Measurements from ENCODE around the gene STOML2.
A peak's percentile ranks its signal among the peaks of the same experiment; 100 is the strongest.

Gene STOML2

DNA sequence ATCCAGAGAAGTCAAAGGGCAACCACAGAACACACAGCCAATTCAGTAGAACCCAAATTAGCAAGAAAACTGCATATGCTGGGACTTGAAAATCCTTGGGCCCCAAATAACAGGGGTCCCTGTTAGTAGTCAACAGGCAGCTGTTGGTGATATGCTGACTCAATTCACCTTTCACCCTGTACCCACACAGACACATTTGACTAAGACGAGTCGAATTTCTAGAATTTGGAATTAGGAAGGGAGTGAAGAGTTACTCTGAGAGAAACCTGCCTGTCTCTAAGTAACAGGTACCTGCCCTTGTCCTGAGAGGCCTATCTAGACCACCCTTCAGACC is 29.7 kb downstream of the STOML2 start:
- peak overlapping the region; percentile 94 for H4K8ac ChIP-seq (ENCODE audit: low read depth, low read length)
- H2BK5ac ChIP-seq (ENCODE audit: low read depth, low read length, poor library complexity) = no peak overlapping the region
- H3K79me2 ChIP-seq (ENCODE audit: control insufficient read depth, insufficient read depth, low read length, poor library complexity) = peaks cover 31% of the 10 kb centered on the region
- peak overlapping the region; percentile 84 for H2BK120ac ChIP-seq (ENCODE audit: insufficient read depth, low read length, poor library complexity)
- H3K14ac ChIP-seq (ENCODE audit: low read length) = peak overlapping the region; percentile 68
- H4K12ac ChIP-seq (ENCODE audit: low read depth, low read length) = peak overlapping the region; percentile 79
- H3K4ac ChIP-seq (ENCODE audit: low read depth, low read length) = peak overlapping the region; percentile 42
- H3K9ac ChIP-seq (ENCODE audit: low read length) = no peak overlapping the region
- peaks cover 30 to 46% of the 10 kb centered on the region in 2 experiments for H3K36me3 ChIP-seq (ENCODE audit: control insufficient read depth in 1 of 2, insufficient read depth in 2 of 2, low read length in 2 of 2)
- no peaks in the 10 kb centered on the region for H3K9me3 ChIP-seq (ENCODE audit: insufficient read depth, low read depth, low read length)
- H3K4me2 ChIP-seq (ENCODE audit: low read length) = peak overlapping the region; percentile 53
- no peak overlapping the region for H2AFZ ChIP-seq (ENCODE audit: insufficient read depth, low read length, poor library complexity)
- no peak overlapping the region for H3K4me3 ChIP-seq (ENCODE audit: low read depth, low read length)
- peak overlapping the region; percentile 89 for H2BK12ac ChIP-seq (ENCODE audit: low read length)
- no peak overlapping the region for H3K23ac ChIP-seq (ENCODE audit: low read length)
- peaks cover 15 to 17% of the 10 kb centered on the region in 2 experiments for H3K4me1 ChIP-seq (ENCODE audit: control insufficient read depth in 1 of 2, insufficient read depth in 2 of 2, low read length in 2 of 2)
- H3K18ac ChIP-seq (ENCODE audit: low read length) = peak overlapping the region; percentile 60
- peak overlapping the region; percentile 89 for H4K91ac ChIP-seq (ENCODE audit: low read depth, low read length)
- H3K27ac ChIP-seq (ENCODE audit: low read depth, low read length) = peak overlapping the region; percentile 35
- peak overlapping the region; percentile 71 for H2AK5ac ChIP-seq (ENCODE audit: low read length)
- no CpG with 5 or more reads among the region's 2 CpGs for WGBS (ENCODE audit: extremely low coverage, insufficient coverage, insufficient read length)
- no peaks in the 10 kb centered on the region for H3K27me3 ChIP-seq (ENCODE audit: insufficient read depth, low read length)
- H3K79me1 ChIP-seq (ENCODE audit: low read length) = peaks cover 12% of the 10 kb centered on the region
- DNase-seq = no peak

DNA sequence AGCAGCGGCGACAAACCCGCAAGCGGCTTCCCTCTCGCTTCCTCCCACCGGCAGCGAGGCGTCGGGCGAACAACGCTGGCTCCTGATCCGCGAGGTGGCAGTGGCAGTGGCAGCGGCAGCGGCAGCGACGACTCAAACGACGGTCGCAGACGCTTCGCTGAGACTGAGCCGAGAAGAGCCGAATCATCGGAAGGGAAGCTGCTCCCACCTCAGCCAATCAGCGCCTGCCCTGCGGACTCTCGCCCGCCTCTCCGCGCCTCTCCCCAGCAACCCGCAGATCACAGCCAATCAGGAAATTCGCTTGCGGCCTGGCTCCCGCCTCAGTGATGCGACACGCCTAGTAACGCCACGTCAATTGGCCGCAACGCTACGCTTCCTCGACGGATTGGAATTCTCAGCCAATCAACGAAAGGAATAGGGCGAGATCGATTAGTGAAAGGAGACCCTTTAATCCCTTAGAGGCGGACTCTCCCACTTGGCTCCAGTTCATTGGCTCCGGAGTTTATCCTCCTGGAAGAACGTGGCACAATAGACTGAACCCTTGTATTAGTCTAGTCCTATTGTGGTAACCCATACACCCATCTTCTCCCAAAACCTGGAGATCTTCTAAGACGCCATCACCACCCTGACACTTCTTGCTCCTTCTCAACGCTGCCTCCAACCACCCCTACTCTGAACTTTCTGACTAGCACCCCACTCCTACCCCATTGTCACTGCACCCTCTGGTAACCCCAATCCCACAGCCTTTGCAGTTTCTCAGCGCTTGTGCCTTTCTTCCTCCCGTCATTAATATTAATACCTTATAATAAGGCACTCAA is 30.3 kb downstream of the STOML2 start, which contains the start of gene VCP:
VCP (minus strand) TSS at position 165 of the 818 bp plus-strand sequence. CDS start 272 bp downstream, outside the sequence.
- Histone ChIP-seq H2BK12ac (ENCODE audit: low read length) (peak within 1 kb of the TSS; percentile 89), H3K79me2 (ENCODE audit: control insufficient read depth, insufficient read depth, low read length, poor library complexity) (peaks cover 32% of the 10 kb centered on the region), H3K4me1 (ENCODE audit: control insufficient read depth in 1 of 2, insufficient read depth in 2 of 2, low read length in 2 of 2) (peaks cover 11 to 14% of the 10 kb centered on the region in 2 experiments), H2BK120ac (ENCODE audit: insufficient read depth, low read length, poor library complexity) (peak within 1 kb of the TSS; percentile 96), H2AK5ac (ENCODE audit: low read length) (peak within 1 kb of the TSS; percentile 92), H3K36me3 (ENCODE audit: control insufficient read depth in 1 of 2, insufficient read depth in 2 of 2, low read length in 2 of 2) (peaks cover 31 to 50% of the 10 kb centered on the region in 2 experiments), H3K9ac (ENCODE audit: low read length) (peak within 1 kb of the TSS; percentile 98), H3K14ac (ENCODE audit: low read length) (peak within 1 kb of the TSS; percentile 98), H3K4me3 (ENCODE audit: low read depth, low read length) (peak within 1 kb of the TSS; percentile 99), H4K91ac (ENCODE audit: low read depth, low read length) (peak within 1 kb of the TSS; percentile 92), H2AFZ (ENCODE audit: insufficient read depth, low read length, poor library complexity) (peak within 1 kb of the TSS; percentile 66), H3K4ac (ENCODE audit: low read depth, low read length) (peak within 1 kb of the TSS; percentile 71), H3K18ac (ENCODE audit: low read length) (peak within 1 kb of the TSS; percentile 93), H3K9me3 (ENCODE audit: insufficient read depth, low read depth, low read length) (no peaks in the 10 kb centered on the region), H3K79me1 (ENCODE audit: low read length) (peaks cover 12% of the 10 kb centered on the region), H3K23ac (ENCODE audit: low read length) (no peak within 1 kb of the TSS), H4K8ac (ENCODE audit: low read depth, low read length) (peak within 1 kb of the TSS; percentile 94), H2BK5ac (ENCODE audit: low read depth, low read length, poor library complexity) (peak within 1 kb of the TSS; percentile 96), H3K4me2 (ENCODE audit: low read length) (peak within 1 kb of the TSS; percentile 88), H3K27ac (ENCODE audit: low read depth, low read length) (peak within 1 kb of the TSS; percentile 100), H4K12ac (ENCODE audit: low read depth, low read length) (peak within 1 kb of the TSS; percentile 93), H3K27me3 (ENCODE audit: insufficient read depth, low read length) (no peaks in the 10 kb centered on the region)
- no CpG with 5 or more reads among the region's 54 CpGs for WGBS (ENCODE audit: extremely low coverage, insufficient coverage, insufficient read length)
- peak; percentile 98 to 99 for DNase-seq

DNA sequence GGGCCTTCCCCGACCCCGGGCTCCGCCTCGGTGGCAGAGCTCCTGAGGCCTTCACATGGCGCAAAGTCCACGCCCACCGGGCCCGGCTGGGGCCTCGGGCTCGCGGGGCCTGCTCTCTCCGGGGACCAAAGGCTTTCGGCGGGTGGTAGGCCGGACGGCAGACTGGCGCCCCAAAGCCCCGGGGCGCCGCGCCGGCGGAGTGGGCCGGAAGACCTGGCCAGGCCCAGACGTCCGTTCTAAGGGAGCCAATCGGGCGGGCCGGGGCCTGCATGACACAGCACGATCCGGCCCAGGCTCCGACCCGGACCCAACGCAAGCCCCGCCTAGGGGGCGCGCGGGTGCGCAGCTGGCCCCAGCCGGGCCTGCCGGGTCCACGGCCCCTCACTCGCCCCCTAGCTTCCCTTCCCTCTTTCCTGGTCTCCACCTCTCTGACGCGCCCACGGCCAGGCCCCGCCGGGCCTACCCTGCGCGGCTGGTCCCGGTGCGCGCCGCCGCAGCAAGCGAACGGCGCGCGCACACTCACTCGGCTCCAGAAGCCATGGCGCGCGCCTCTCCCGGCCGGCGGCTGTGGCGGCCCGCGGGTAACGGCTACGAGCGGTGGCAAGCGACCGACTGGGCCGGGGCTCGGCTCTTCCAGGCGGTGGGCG is 31.0 kb downstream of the STOML2 start:
- Histone ChIP-seq H3K4me3 (ENCODE audit: low read depth, low read length) (peak overlapping the region; percentile 99), H3K18ac (ENCODE audit: low read length) (peak overlapping the region; percentile 93), H3K4me1 (ENCODE audit: control insufficient read depth in 1 of 2, insufficient read depth in 2 of 2, low read length in 2 of 2) (peaks cover 11 to 14% of the 10 kb centered on the region in 2 experiments), H2BK120ac (ENCODE audit: insufficient read depth, low read length, poor library complexity) (peak overlapping the region; percentile 96), H3K14ac (ENCODE audit: low read length) (peak overlapping the region; percentile 98), H2AK5ac (ENCODE audit: low read length) (peak overlapping the region; percentile 92), H3K23ac (ENCODE audit: low read length) (no peak overlapping the region), H3K36me3 (ENCODE audit: control insufficient read depth in 1 of 2, insufficient read depth in 2 of 2, low read length in 2 of 2) (peaks cover 31 to 55% of the 10 kb centered on the region in 2 experiments), H4K8ac (ENCODE audit: low read depth, low read length) (peak overlapping the region; percentile 92), H3K79me2 (ENCODE audit: control insufficient read depth, insufficient read depth, low read length, poor library complexity) (peaks cover 32% of the 10 kb centered on the region), H2BK12ac (ENCODE audit: low read length) (peak overlapping the region; percentile 29), H2AFZ (ENCODE audit: insufficient read depth, low read length, poor library complexity) (peak overlapping the region; percentile 61), H3K9me3 (ENCODE audit: insufficient read depth, low read depth, low read length) (no peaks in the 10 kb centered on the region), H3K9ac (ENCODE audit: low read length) (peak overlapping the region; percentile 98), H4K91ac (ENCODE audit: low read depth, low read length) (peak overlapping the region; percentile 92), H4K12ac (ENCODE audit: low read depth, low read length) (peak overlapping the region; percentile 93), H3K27me3 (ENCODE audit: insufficient read depth, low read length) (no peaks in the 10 kb centered on the region), H2BK5ac (ENCODE audit: low read depth, low read length, poor library complexity) (peak overlapping the region; percentile 96), H3K4ac (ENCODE audit: low read depth, low read length) (peak overlapping the region; percentile 71), H3K79me1 (ENCODE audit: low read length) (peaks cover 12% of the 10 kb centered on the region), H3K27ac (ENCODE audit: low read depth, low read length) (peak overlapping the region; percentile 100), H3K4me2 (ENCODE audit: low read length) (peak overlapping the region; percentile 88)
- no CpG with 5 or more reads among the region's 79 CpGs for WGBS (ENCODE audit: extremely low coverage, insufficient coverage, insufficient read length)
- DNase-seq = peak; percentile 79

All from trophoblast cell (in vitro differentiated cells and primary cell).